ENCODE data around the gene ZNF316. TPM values are rescaled to one million over a fixed set of nuclear protein-coding genes. Genes with fewer than 3 reads are reported as not detected.

ZNF316 gene
- polyA plus RNA-seq, 1 of the 3 experiments (the other 2 are of a cell fraction) = 18.6 TPM

DNA sequence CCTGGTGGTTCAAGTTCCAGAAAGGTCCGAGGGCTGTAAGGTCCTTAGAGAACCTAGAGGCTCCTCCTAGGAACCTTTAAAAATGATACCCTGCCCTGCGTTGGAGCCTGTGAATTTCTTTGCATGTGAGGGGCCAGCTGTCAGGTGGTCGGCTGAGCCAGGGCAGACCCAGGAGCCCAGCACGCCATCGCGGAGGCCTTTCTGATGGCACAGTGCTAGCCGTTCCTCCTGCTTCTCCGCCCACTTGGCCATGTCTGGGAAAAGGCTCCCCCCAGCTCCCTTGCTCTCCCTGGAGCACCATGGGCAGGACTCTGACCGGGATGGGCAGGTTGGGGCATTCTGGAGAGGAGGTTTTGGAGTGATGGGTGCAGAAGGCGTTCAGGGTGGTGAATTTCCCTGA, 7.6 kb downstream of the ZNF316 start:
- H3K9ac ChIP-seq = no peak overlapping the region
- POLR2A ChIA-PET = no interaction called here
- no peaks in the 10 kb centered on the region for H3K27me3 ChIP-seq (ENCODE audit: insufficient read depth)
- CTCF ChIA-PET = interaction anchor here (0.8 kb wide), 1 partner anchor 70 kb away, joined by 3 read pairs; no protein-coding TSS in a partner anchor
- no peak overlapping the region for H2AFZ ChIP-seq (ENCODE audit: low read depth)
- H4K20me1 ChIP-seq (ENCODE audit: insufficient read depth) = peaks cover 30% of the 10 kb centered on the region; the same call in 1 of the 2 replicates
- no peak overlapping the region for H3K4me2 ChIP-seq
- no peaks in the 10 kb centered on the region for H3F3A ChIP-seq (replicated peaks; ENCODE audit: insufficient read depth)
- no peaks in the 10 kb centered on the region for H3K9me2 ChIP-seq
- TF ChIP-seq, protein P1, sequence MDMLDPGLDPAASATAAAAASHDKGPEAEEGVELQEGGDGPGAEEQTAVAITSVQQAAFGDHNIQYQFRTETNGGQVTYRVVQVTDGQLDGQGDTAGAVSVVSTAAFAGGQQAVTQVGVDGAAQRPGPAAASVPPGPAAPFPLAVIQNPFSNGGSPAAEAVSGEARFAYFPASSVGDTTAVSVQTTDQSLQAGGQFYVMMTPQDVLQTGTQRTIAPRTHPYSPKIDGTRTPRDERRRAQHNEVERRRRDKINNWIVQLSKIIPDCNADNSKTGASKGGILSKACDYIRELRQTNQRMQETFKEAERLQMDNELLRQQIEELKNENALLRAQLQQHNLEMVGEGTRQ (IDR thresholded peaks at IDR 0.05; ENCODE audit: borderline replicate concordance, low read depth, low read length) = no peak
- TF ChIP-seq ELF1 (IDR thresholded peaks at IDR 0.05) = no peak
- no peak for TF ChIP-seq RCOR1 (IDR thresholded peaks at IDR 0.05; ENCODE audit: low read length)
- no peak for TF ChIP-seq MEF2A (IDR thresholded peaks at IDR 0.05; ENCODE audit: borderline replicate concordance, low read depth)
- TF ChIP-seq EP300 (IDR thresholded peaks at IDR 0.05; ENCODE audit: borderline replicate concordance in 1 of 2, low read depth in 1 of 2, low read length in 1 of 2) = no peak
- TF ChIP-seq NFIC (IDR thresholded peaks at IDR 0.05; ENCODE audit: borderline replicate concordance) = no peak
- TF ChIP-seq EZH2phosphoT487 (IDR thresholded peaks at IDR 0.05; ENCODE audit: borderline replicate concordance, low read depth) = no peak
- TF ChIP-seq, protein P2, sequence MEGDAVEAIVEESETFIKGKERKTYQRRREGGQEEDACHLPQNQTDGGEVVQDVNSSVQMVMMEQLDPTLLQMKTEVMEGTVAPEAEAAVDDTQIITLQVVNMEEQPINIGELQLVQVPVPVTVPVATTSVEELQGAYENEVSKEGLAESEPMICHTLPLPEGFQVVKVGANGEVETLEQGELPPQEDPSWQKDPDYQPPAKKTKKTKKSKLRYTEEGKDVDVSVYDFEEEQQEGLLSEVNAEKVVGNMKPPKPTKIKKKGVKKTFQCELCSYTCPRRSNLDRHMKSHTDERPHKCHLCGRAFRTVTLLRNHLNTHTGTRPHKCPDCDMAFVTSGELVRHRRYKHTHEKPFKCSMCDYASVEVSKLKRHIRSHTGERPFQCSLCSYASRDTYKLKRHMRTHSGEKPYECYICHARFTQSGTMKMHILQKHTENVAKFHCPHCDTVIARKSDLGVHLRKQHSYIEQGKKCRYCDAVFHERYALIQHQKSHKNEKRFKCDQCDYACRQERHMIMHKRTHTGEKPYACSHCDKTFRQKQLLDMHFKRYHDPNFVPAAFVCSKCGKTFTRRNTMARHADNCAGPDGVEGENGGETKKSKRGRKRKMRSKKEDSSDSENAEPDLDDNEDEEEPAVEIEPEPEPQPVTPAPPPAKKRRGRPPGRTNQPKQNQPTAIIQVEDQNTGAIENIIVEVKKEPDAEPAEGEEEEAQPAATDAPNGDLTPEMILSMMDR (IDR thresholded peaks at IDR 0.05) = no peak
- TF ChIP-seq, protein P3, sequence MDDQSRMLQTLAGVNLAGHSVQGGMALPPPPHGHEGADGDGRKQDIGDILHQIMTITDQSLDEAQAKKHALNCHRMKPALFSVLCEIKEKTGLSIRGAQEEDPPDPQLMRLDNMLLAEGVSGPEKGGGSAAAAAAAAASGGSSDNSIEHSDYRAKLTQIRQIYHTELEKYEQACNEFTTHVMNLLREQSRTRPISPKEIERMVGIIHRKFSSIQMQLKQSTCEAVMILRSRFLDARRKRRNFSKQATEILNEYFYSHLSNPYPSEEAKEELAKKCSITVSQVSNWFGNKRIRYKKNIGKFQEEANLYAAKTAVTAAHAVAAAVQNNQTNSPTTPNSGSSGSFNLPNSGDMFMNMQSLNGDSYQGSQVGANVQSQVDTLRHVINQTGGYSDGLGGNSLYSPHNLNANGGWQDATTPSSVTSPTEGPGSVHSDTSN (IDR thresholded peaks at IDR 0.05) = no peak
- no peak for TF ChIP-seq TAF1 (IDR thresholded peaks at IDR 0.05; ENCODE audit: borderline replicate concordance, low read depth, low read length)
- TF ChIP-seq GABPA (IDR thresholded peaks at IDR 0.05; ENCODE audit: low read depth) = no peak
- TF ChIP-seq TCF12 (IDR thresholded peaks at IDR 0.05) = no peak
- H3K27ac ChIP-seq (ENCODE audit: low read depth in 2 of 2, low read length in 1 of 2) = no peak overlapping the region
- H3K36me3 ChIP-seq (replicated peaks in 1 of 2; ENCODE audit: control insufficient read depth in 1 of 2, insufficient read depth in 2 of 2, low read length in 1 of 2) = peaks cover 35 to 93% of the 10 kb centered on the region in 2 experiments
- no peak overlapping the region for H3K4me3 ChIP-seq (ENCODE audit: low read depth in 2 of 2, low read length in 1 of 2)
- 98% methylated on average over 5 of the region's 10 CpGs for WGBS (ENCODE audit: low lambda C conversion rate)
- DNase-seq = no peak
- H3K4me1 ChIP-seq (ENCODE audit: control insufficient read depth in 1 of 2, insufficient read depth in 2 of 2, low read depth in 1 of 2, low read length in 1 of 2) = no peaks in the 10 kb centered on the region; a peak in 1 of 4 replicates
- H3K9me3 ChIP-seq = no peaks in the 10 kb centered on the region
- peaks cover 31% of the 10 kb centered on the region for H3K79me2 ChIP-seq (ENCODE audit: insufficient read depth)

DNA sequence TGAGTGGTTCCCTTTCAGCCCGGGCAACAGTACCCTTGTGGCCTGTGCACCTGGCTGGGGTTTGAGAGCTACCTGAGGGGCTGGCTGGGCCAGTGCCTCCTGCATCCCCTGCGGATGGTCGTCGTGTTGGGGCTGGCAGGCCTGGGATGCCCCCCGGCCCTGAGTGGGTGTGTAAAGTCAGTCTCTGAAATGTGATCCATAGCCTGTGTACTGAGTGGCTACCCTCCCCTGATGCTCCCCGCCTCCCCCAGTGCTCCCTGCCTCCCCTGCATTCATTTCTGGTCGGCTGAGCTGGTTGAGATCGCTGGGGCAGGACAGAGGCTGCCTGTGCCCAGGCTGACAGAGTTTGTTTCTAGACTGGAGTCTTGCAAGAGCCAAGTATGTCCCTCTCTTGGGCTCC, 9.3 kb downstream of the ZNF316 start:
- Histone ChIP-seq H3F3A (replicated peaks; ENCODE audit: insufficient read depth) (no peaks in the 10 kb centered on the region), H3K79me2 (ENCODE audit: insufficient read depth) (peaks cover 14% of the 10 kb centered on the region; the same call in 1 of the 2 replicates), H3K9me3 (no peaks in the 10 kb centered on the region), H2AFZ (ENCODE audit: low read depth) (no peak overlapping the region), H3K36me3 (replicated peaks in 1 of 2; ENCODE audit: control insufficient read depth in 1 of 2, insufficient read depth in 2 of 2, low read length in 1 of 2) (peaks cover 42 to 90% of the 10 kb centered on the region in 2 experiments), H3K9me2 (no peaks in the 10 kb centered on the region), H3K4me3 (ENCODE audit: low read depth in 2 of 2, low read length in 1 of 2) (no peak overlapping the region), H3K27ac (ENCODE audit: low read depth in 2 of 2, low read length in 1 of 2) (no peak overlapping the region), H3K4me2 (no peak overlapping the region), H4K20me1 (ENCODE audit: insufficient read depth) (peaks cover 21% of the 10 kb centered on the region; the same call in 1 of the 2 replicates), H3K27me3 (ENCODE audit: insufficient read depth) (no peaks in the 10 kb centered on the region), H3K9ac (no peak overlapping the region), H3K4me1 (ENCODE audit: control insufficient read depth in 1 of 2, insufficient read depth in 2 of 2, low read depth in 1 of 2, low read length in 1 of 2) (no peaks in the 10 kb centered on the region)
- TF ChIP-seq TCF12 (IDR thresholded peaks at IDR 0.05) (no peak), RXRA (IDR thresholded peaks at IDR 0.05; ENCODE audit: borderline replicate concordance, low read depth) (no peak), SIN3A (IDR thresholded peaks at IDR 0.05; ENCODE audit: borderline replicate concordance, low read depth, low read length) (no peak)
- DNase-seq = no peak
- WGBS (ENCODE audit: low lambda C conversion rate) = 86% methylated on average over 6 of the region's 8 CpGs
- POLR2A ChIA-PET = no interaction called here
- CTCF ChIA-PET = no interaction called here
